ENCODE results near the gene USP48. TPM values are rescaled to one million over a fixed set of nuclear protein-coding genes. Genes with fewer than 3 reads are reported as not detected.
A peak's percentile ranks its signal among the peaks of the same experiment; 100 is the strongest.

USP48 gene
- total and polyA plus RNA-seq, 2 of the 4 experiments (the other 2 are of a cell fraction) = 24.7 to 25.0 TPM

DNA sequence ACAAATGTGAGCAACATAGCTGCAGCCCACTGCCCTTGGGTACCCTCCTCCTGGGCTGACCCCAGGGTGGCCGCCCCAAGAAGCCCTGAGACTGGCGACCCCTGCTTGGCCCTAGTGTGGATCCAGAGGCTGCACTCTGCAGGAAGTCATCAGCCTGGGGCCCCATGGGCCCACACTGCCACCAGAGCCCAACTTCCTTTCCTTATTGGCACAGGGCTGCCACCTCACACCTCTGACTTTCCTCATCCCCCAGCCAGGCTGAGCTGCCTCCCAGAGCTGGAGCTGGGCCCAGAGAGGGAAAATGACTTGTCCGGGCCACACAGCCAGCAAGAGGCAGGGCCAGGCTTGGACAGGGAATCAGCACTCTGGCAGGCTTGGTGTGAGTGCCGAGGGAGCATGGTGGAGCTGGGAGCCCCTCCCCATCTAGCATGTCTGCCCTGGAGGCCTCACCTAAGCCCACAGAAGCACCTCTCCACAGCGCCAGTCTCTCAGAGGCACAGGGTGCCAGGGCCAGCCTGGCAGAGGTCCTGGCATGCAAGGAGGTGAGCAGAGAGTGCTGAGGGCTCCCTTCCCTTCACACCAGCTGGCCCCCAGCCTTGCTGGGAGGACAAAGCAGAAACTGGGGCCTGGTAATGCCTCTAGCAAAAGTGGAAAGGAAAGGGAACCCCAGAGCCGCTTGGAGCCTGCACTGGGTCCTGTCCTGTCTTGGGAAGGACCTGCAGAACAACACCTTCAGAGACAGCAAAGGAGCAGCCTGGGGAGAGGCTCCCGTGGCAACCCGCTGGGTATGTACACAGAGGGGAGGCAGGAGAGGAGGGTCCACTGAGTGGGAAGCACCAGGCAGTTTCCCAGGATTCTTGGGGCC lies 117.0 kb downstream of the USP48 start:
- H3K27ac ChIP-seq (ENCODE audit: insufficient read depth, low read length) = no peak overlapping the region
- peak; percentile 21 for ATAC-seq (ENCODE audit: low read depth)

More for the DNA sequence above, 117.0 kb downstream of the USP48 start:
- Histone ChIP-seq H3K4me1 (ENCODE audit: control insufficient read depth, insufficient read depth, low read length) (no peaks in the 10 kb centered on the region), H4K91ac (ENCODE audit: insufficient read depth, low read depth, low read length) (no peak overlapping the region), H3K79me1 (ENCODE audit: low read depth in 1 of 2, low read length in 2 of 2) (no peaks in the 10 kb centered on the region), H4K8ac (ENCODE audit: low read depth in 2 of 2, low read length in 2 of 2) (no peak overlapping the region), H3K4ac (ENCODE audit: low read depth, low read length) (no peak overlapping the region), H3K9me3 (ENCODE audit: control insufficient read depth, insufficient read depth, low read length) (no peaks in the 10 kb centered on the region), H3K14ac (replicated peaks; ENCODE audit: low read depth, low read length) (no peak overlapping the region), H2BK120ac (ENCODE audit: low read depth, low read length) (no peak overlapping the region), H3K4me2 (ENCODE audit: low read depth, low read length) (no peak overlapping the region), H3K36me3 (ENCODE audit: control insufficient read depth, insufficient read depth, low read length) (no peaks in the 10 kb centered on the region), H2AK9ac (replicated peaks; ENCODE audit: low read depth, low read length, poor library complexity) (no peak overlapping the region), H3K9me1 (ENCODE audit: insufficient read depth, low read length) (no peaks in the 10 kb centered on the region; the same call in 1 of the 2 replicates), H3K4me3 (ENCODE audit: insufficient read depth, low read depth, low read length) (no peak overlapping the region), H3K27me3 (ENCODE audit: control insufficient read depth, insufficient read depth, low read length) (peaks cover 95% of the 10 kb centered on the region), H2BK15ac (ENCODE audit: low read depth, low read length) (no peak overlapping the region), H3K23ac (ENCODE audit: low read depth, low read length) (no peak overlapping the region), H3K18ac (ENCODE audit: low read depth, low read length) (no peak overlapping the region), H3K9ac (ENCODE audit: low read depth, low read length) (no peak overlapping the region), H4K5ac (ENCODE audit: low read depth, low read length) (no peak overlapping the region), H4K20me1 (ENCODE audit: insufficient read depth, low read length) (peaks cover 11% of the 10 kb centered on the region; the same call in 1 of the 2 replicates), H2AFZ (replicated peaks; ENCODE audit: low read length, poor library complexity) (peak overlapping the region; percentile 19), H2BK20ac (ENCODE audit: low read depth, low read length) (no peak overlapping the region), H2AK5ac (ENCODE audit: low read depth, low read length) (no peak overlapping the region), H3K56ac (ENCODE audit: extremely low read depth, insufficient read depth, low read length) (no peak overlapping the region), H2BK5ac (ENCODE audit: low read depth, low read length, poor library complexity, severe bottlenecking) (no peak overlapping the region)
- intact Hi-C loops (cut with micrococcal nuclease) = no loop called here
- dilution Hi-C loops (cut with HindIII; ENCODE audit: low sequenced_read_pairs, unreplicated experiment) = no loop called here
- no TSS peak for BruUV-seq (replicated peaks)
- CTCF ChIA-PET = interaction anchor here (0.5 kb wide), 1 partner anchor 118 kb away, joined by 3 read pairs; no protein-coding TSS in a partner anchor
- WGBS, 2 experiments (ENCODE audit: extremely low coverage in 2 of 2, insufficient read length in 1 of 2) = 53% methylated on average over 2 of the region's 8 CpGs; no CpG with 5 or more reads in 1 of the 2 experiments
- in situ Hi-C loops (cut with MboI; ENCODE audit: low sequenced_read_pairs) = no loop called here
- POLR2A ChIA-PET (ENCODE audit: unreplicated experiment) = no interaction called here
- TF ChIP-seq, protein P1, sequence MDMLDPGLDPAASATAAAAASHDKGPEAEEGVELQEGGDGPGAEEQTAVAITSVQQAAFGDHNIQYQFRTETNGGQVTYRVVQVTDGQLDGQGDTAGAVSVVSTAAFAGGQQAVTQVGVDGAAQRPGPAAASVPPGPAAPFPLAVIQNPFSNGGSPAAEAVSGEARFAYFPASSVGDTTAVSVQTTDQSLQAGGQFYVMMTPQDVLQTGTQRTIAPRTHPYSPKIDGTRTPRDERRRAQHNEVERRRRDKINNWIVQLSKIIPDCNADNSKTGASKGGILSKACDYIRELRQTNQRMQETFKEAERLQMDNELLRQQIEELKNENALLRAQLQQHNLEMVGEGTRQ (IDR thresholded peaks at IDR 0.05; ENCODE audit: low read depth, low read length) = no peak
- TF ChIP-seq, protein P2, sequence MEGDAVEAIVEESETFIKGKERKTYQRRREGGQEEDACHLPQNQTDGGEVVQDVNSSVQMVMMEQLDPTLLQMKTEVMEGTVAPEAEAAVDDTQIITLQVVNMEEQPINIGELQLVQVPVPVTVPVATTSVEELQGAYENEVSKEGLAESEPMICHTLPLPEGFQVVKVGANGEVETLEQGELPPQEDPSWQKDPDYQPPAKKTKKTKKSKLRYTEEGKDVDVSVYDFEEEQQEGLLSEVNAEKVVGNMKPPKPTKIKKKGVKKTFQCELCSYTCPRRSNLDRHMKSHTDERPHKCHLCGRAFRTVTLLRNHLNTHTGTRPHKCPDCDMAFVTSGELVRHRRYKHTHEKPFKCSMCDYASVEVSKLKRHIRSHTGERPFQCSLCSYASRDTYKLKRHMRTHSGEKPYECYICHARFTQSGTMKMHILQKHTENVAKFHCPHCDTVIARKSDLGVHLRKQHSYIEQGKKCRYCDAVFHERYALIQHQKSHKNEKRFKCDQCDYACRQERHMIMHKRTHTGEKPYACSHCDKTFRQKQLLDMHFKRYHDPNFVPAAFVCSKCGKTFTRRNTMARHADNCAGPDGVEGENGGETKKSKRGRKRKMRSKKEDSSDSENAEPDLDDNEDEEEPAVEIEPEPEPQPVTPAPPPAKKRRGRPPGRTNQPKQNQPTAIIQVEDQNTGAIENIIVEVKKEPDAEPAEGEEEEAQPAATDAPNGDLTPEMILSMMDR (conservative IDR thresholded peaks at IDR 0.05; ENCODE audit: low read depth, low read length) = no peak
- TF ChIP-seq, protein P3, sequence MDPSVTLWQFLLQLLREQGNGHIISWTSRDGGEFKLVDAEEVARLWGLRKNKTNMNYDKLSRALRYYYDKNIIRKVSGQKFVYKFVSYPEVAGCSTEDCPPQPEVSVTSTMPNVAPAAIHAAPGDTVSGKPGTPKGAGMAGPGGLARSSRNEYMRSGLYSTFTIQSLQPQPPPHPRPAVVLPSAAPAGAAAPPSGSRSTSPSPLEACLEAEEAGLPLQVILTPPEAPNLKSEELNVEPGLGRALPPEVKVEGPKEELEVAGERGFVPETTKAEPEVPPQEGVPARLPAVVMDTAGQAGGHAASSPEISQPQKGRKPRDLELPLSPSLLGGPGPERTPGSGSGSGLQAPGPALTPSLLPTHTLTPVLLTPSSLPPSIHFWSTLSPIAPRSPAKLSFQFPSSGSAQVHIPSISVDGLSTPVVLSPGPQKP (IDR thresholded peaks at IDR 0.05; ENCODE audit: borderline replicate concordance, low read depth, low read length) = no peak
- TF ChIP-seq POLR2A (IDR thresholded peaks at IDR 0.05; ENCODE audit: low read depth, low read length) (no peak), MXI1 (IDR thresholded peaks at IDR 0.05; ENCODE audit: borderline replicate concordance, low read depth, low read length) (no peak), CHD1 (IDR thresholded peaks at IDR 0.05; ENCODE audit: low read depth, low read length) (no peak), MAZ (IDR thresholded peaks at IDR 0.05; ENCODE audit: borderline replicate concordance, low read depth, low read length) (no peak), RCOR1 (IDR thresholded peaks at IDR 0.05; ENCODE audit: insufficient replicate concordance, low read length) (no peak), MAFK (IDR thresholded peaks at IDR 0.05; ENCODE audit: low read depth, low read length) (no peak), BHLHE40 (IDR thresholded peaks at IDR 0.05; ENCODE audit: low read depth, low read length) (no peak), FOS (IDR thresholded peaks at IDR 0.05; ENCODE audit: low read depth, low read length) (no peak), RAD21 (IDR thresholded peaks at IDR 0.05; ENCODE audit: low read length) (no peak), SMC3 (IDR thresholded peaks at IDR 0.05; ENCODE audit: low read depth, low read length) (no peak)
- peak; percentile 7 for DNase-seq

All from IMR-90 (cell line).